ENCODE measurements around the gene MCEE. TPM values are rescaled to one million over a fixed set of nuclear protein-coding genes. Genes with fewer than 3 reads are reported as not detected.
"Not testable (repeated sequence)": the region's sequence is repeated elsewhere in the genome, so short reads cannot be mapped to it uniquely, and the experiment has no call there.

The MCEE gene
- total RNA-seq, 1 donor from 2014 or later = 21.1 TPM

DNA sequence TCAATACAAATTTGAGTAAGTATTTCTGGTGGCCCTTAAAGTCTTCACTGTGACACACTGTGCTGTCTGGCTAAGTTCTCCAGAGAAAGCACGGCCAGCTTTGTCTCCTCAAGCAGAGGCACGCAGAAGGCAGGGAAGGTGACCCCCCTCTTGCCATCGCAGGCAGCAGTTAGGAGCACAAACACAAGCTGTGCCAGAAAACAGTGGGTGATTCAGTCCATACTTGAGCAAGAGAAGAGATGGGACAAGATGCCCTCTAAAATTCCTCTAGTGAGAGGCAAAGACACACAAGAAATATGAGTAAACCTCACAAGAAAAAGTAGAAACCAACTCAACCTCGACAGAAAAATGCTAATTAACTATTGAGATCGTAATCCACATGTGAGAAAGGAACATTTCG lies 9.8 kb downstream of the MCEE start:
- Mint-ChIP-seq H3K27ac (ENCODE audit: unreplicated experiment) (no peak overlapping the region), H3K4me1 (ENCODE audit: low read depth) (no peaks in the 10 kb centered on the region), H3K27me3 (ENCODE audit: low read depth) (no peaks in the 10 kb centered on the region), H3K4me3 (ENCODE audit: unreplicated experiment) (no peak overlapping the region), H3K9me3 (ENCODE audit: low read depth) (no peaks in the 10 kb centered on the region), H3K36me3 (ENCODE audit: low read depth) (peaks cover 27% of the 10 kb centered on the region)
- TF ChIP-seq, protein P1, sequence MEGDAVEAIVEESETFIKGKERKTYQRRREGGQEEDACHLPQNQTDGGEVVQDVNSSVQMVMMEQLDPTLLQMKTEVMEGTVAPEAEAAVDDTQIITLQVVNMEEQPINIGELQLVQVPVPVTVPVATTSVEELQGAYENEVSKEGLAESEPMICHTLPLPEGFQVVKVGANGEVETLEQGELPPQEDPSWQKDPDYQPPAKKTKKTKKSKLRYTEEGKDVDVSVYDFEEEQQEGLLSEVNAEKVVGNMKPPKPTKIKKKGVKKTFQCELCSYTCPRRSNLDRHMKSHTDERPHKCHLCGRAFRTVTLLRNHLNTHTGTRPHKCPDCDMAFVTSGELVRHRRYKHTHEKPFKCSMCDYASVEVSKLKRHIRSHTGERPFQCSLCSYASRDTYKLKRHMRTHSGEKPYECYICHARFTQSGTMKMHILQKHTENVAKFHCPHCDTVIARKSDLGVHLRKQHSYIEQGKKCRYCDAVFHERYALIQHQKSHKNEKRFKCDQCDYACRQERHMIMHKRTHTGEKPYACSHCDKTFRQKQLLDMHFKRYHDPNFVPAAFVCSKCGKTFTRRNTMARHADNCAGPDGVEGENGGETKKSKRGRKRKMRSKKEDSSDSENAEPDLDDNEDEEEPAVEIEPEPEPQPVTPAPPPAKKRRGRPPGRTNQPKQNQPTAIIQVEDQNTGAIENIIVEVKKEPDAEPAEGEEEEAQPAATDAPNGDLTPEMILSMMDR (IDR thresholded peaks at IDR 0.05) = no peak
- DNase-seq (ENCODE audit: low spot score) = no peak

DNA sequence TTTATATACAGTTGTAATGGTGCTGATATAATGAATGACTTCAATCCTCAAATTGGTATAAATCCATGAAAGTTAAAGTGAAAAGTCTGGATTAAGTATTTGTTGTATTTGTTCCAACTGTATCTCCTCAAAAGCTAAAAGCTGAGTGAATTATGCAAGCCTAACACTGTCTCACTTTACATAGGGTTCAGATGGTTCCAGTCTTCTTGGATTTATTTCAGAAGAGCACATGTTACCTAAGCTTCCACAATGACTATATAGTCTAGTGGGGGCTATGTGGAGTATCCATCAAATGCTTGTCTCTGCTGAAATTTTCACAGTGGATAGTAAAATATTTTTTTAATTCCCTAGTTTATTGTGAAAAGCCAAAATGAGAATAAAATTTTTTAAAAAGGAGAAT lies 13.0 kb downstream of the MCEE start:
- Mint-ChIP-seq H3K4me3 (ENCODE audit: unreplicated experiment) (no peak overlapping the region), H3K27ac (ENCODE audit: unreplicated experiment) (no peak overlapping the region), H3K9me3 (ENCODE audit: low read depth) (no peaks in the 10 kb centered on the region), H3K4me1 (ENCODE audit: low read depth) (no peaks in the 10 kb centered on the region), H3K36me3 (ENCODE audit: low read depth) (peaks cover 40% of the 10 kb centered on the region), H3K27me3 (ENCODE audit: low read depth) (no peaks in the 10 kb centered on the region)
- DNase-seq (ENCODE audit: low spot score) = no peak
- TF ChIP-seq, protein P1 (IDR thresholded peaks at IDR 0.05) = no peak

DNA sequence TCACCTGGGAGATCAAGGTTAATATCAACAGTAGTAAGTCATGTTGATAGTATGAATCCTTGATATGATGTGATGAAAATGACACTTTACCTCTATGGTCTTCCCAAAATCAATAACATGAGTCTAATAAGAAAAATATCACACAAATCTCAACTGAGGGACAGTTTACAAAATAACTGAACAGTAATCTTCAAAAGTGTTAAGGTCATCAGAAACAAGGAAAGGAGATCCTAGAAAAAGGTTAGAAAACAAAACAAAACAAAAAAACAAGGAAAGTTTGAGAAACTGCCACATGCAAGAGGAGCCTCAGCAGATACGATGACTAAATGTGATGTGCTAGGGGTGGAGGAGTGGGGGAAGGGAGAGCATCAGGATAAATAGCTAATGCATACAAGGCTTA lies 16.2 kb downstream of the MCEE start:
- Mint-ChIP-seq H3K4me1 (ENCODE audit: low read depth) (no peaks in the 10 kb centered on the region), H3K27ac (ENCODE audit: unreplicated experiment) (no peak overlapping the region), H3K4me3 (ENCODE audit: unreplicated experiment) (no peak overlapping the region), H3K9me3 (ENCODE audit: low read depth) (no peaks in the 10 kb centered on the region), H3K36me3 (ENCODE audit: low read depth) (peaks cover 47% of the 10 kb centered on the region), H3K27me3 (ENCODE audit: low read depth) (no peaks in the 10 kb centered on the region)
- DNase-seq (ENCODE audit: low spot score) = no peak
- TF ChIP-seq, protein P1 (IDR thresholded peaks at IDR 0.05) = no peak

DNA sequence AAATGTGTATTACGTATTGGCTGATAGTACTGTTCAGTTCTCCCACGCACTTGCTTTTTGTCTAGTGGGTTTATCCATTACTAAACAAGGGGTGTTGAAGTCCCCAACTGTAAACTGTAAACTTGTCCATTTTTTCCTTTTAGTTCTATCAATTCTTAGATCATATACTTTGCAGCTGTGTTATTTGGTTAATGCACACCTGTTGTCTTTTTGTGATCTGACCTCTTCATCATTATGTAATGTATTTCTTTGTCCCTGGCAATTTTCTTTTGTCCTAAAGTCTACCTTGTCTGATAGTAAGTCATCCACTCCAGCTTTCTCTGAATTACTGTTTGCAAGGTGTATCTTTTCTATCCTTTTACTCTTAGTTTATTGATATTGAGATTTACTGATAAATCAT lies 21.9 kb downstream of the MCEE start:
- peaks cover 24% of the 10 kb centered on the region for H3K36me3 Mint-ChIP-seq (ENCODE audit: low read depth)
- H3K9me3 Mint-ChIP-seq (ENCODE audit: low read depth) = peaks cover 6% of the 10 kb centered on the region
- DNase-seq (ENCODE audit: low spot score) = no peak
- peaks cover under 1% of the 10 kb centered on the region for H3K4me1 Mint-ChIP-seq (ENCODE audit: low read depth)
- H3K27ac Mint-ChIP-seq (ENCODE audit: unreplicated experiment) = no peak overlapping the region
- no peaks in the 10 kb centered on the region for H3K27me3 Mint-ChIP-seq (ENCODE audit: low read depth)
- TF ChIP-seq, protein P1 (IDR thresholded peaks at IDR 0.05) = no peak
- no peak overlapping the region for H3K4me3 Mint-ChIP-seq (ENCODE audit: unreplicated experiment)

DNA sequence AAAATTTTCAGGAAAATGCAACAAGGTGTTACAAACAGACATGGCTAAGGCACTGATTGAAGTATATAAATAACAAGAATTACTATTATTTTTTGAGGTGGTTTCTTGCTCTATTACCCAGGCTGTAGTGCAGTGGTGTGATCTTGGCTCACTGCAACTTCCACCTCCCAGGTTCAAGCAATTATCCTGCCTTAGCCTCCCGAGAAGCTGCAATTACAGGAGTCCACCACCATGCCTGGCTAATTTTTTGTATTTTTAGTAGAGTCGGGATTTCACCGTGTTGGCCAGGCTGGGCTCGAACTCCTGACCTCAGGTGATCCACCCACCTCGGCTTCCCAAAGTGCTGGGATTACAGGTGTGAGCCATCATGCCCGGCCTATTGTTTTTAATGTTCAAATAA lies 23.6 kb downstream of the MCEE start:
- H3K4me1 Mint-ChIP-seq (ENCODE audit: low read depth) = peaks cover 15% of the 10 kb centered on the region

DNA sequence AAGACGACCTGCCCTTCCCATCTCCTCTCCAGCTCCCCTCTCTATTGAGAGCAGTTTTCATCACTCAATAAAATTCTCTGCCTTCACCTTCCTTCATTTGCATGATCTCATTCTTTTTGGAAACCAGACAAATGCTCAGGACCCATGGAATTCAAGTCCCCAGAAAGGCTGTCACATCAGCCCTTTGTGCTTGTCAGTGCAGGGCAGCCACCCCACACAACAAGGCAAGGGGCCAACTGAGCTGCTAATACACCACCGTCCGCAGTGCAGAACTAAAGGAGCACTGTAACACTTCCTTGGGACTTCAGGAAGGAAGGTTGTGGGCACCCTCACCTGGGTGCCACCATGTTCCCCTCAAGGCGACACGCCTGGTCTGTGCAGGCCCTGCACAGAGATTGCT lies 26.2 kb downstream of the MCEE start:
- Mint-ChIP-seq H3K27ac (ENCODE audit: unreplicated experiment) (no peak overlapping the region), H3K4me3 (ENCODE audit: unreplicated experiment) (no peak overlapping the region), H3K9me3 (ENCODE audit: low read depth) (peaks cover 9% of the 10 kb centered on the region), H3K27me3 (ENCODE audit: low read depth) (no peaks in the 10 kb centered on the region), H3K4me1 (ENCODE audit: low read depth) (peaks cover 26% of the 10 kb centered on the region), H3K36me3 (ENCODE audit: low read depth) (no peaks in the 10 kb centered on the region)
- no peak for DNase-seq (ENCODE audit: low spot score)
- TF ChIP-seq, protein P1 (IDR thresholded peaks at IDR 0.05) = no peak

More for the DNA sequence above, 23.6 kb downstream of the MCEE start:
- DNase-seq (ENCODE audit: low spot score); H3K27ac Mint-ChIP-seq (ENCODE audit: unreplicated experiment); H3K9me3 Mint-ChIP-seq (ENCODE audit: low read depth); H3K27me3 Mint-ChIP-seq (ENCODE audit: low read depth); H3K4me3 Mint-ChIP-seq (ENCODE audit: unreplicated experiment): not testable (repeated sequence)
- peaks cover 15% of the 10 kb centered on the region for H3K36me3 Mint-ChIP-seq (ENCODE audit: low read depth)
